Measurements from ENCODE around the gene TARS3. TPM values are rescaled to one million over a fixed set of nuclear protein-coding genes. Genes with fewer than 3 reads are reported as not detected.

Gene TARS3
- total and polyA plus RNA-seq, 11 donors, result 8.3 to 44.3 (median 32.5) TPM

DNA sequence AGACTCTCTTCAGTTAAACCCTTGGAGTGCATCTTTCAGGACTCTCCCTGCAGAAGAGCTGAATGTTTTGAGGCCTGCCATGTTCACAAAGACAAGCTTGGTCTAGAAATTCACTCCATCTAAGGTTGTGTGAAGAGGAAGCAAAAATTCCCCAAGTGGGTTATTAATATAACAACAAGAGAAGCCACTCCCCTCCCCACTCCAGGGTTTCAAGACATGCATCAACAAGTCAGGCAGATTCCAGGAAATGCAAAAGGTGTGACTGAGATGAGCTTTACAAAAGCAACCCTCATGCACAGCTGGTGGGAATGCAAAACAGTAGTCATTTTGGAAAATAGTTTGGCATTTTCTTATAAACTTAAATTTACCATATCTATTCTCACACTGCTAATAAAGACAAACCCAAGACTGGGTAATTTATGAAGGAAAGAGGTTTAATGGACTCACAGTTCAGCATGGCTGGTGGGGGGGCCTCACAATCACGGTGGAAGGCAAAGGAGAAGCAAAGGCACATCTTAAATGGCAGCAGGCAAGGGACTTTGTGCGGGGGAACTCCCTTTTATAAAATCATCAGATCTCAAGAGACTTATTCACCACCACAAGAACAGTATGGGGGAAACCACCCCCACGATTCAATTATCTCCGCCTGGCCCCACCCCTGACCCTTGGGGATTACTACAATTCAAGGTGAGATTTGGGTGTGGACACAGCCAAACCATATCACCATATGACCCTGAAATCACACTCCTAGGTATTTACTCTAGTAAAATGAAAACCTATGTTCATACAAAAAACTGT is 31.3 kb downstream of the TARS3 start:
- intact Hi-C loops (cut with DNase I), result no loop called here
- DNase-seq, result no peak
- H3K36me3 ChIP-seq, result peaks cover 0 to 87% (median 42%) of the 10 kb centered on the region in 9 donors
- H3K4me3 ChIP-seq, result no peak overlapping the region
- ATAC-seq, result no peak
- H3K27me3 ChIP-seq, result no peaks in the 10 kb centered on the region
- TF ChIP-seq, protein P1, sequence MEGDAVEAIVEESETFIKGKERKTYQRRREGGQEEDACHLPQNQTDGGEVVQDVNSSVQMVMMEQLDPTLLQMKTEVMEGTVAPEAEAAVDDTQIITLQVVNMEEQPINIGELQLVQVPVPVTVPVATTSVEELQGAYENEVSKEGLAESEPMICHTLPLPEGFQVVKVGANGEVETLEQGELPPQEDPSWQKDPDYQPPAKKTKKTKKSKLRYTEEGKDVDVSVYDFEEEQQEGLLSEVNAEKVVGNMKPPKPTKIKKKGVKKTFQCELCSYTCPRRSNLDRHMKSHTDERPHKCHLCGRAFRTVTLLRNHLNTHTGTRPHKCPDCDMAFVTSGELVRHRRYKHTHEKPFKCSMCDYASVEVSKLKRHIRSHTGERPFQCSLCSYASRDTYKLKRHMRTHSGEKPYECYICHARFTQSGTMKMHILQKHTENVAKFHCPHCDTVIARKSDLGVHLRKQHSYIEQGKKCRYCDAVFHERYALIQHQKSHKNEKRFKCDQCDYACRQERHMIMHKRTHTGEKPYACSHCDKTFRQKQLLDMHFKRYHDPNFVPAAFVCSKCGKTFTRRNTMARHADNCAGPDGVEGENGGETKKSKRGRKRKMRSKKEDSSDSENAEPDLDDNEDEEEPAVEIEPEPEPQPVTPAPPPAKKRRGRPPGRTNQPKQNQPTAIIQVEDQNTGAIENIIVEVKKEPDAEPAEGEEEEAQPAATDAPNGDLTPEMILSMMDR (IDR thresholded peaks at IDR 0.05), result no peak
- no peak for TF ChIP-seq POLR2A (IDR thresholded peaks at IDR 0.05)
- no peaks in the 10 kb centered on the region for H3K4me1 ChIP-seq
- WGBS, 4 donors, result 83 to 90% (median 90%) methylated on average over 4 of the region's 4 CpGs
- no peaks in the 10 kb centered on the region for H3K9me3 ChIP-seq
- H3K27ac ChIP-seq, result no peak overlapping the region

DNA sequence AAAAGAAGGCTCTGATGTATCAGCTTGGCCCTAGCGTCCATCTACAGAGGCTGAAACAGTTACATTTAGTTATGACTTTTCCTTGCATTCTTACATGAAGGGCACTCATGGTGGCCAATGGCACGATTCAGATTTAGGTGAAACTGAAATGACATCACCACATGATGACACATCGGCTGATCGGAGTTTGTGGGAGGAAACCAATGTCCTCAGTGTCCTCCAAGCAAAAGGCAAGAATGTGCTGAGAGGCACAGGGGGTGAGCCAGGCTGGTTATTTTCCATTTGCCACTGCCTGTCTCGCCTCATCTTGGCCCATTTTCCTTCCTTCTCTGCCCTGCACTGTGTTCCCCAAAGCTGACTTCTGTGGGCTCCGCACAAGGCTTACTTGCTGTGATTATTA is 34.4 kb downstream of the TARS3 start:
- 87 to 96% (median 90%) methylated on average over 6 of the region's 6 CpGs for WGBS, 4 donors
- no peak overlapping the region for H3K4me3 ChIP-seq
- H3K27me3 ChIP-seq, result no peaks in the 10 kb centered on the region
- peaks cover 0 to 81% (median 23%) of the 10 kb centered on the region in 9 donors for H3K36me3 ChIP-seq
- H3K27ac ChIP-seq, result no peak overlapping the region
- TF ChIP-seq, protein P1 (IDR thresholded peaks at IDR 0.05), result no peak
- TF ChIP-seq POLR2A (IDR thresholded peaks at IDR 0.05), result no peak
- no peaks in the 10 kb centered on the region for H3K9me3 ChIP-seq
- peaks cover 0 to 7% (median 0%) of the 10 kb centered on the region in 12 donors for H3K4me1 ChIP-seq
- intact Hi-C loops (cut with DNase I), result no loop called here
- peak in 1 of 4 donors; percentile 42 for ATAC-seq
- no peak for DNase-seq

DNA sequence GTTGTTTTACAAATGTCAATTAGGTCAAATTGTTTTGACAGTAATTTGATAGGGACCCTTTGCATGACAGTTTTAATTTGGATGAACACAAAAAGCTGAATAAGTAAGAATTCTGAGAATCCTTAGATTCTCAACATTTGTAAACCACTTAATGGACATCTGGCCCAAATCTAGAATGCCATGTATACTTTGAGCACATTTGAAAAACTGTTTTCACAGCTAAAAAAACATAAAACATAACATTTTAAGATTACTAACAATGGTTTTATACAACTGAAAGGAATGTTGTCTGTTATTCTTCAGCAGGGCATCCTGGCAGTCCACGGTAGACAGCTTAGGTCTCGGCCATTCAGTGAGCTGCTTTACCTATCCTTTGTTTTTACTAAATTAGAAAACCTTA is 37.6 kb downstream of the TARS3 start:
- intact Hi-C loops (cut with DNase I), result no loop called here
- ATAC-seq (no peak), DNase-seq (no peak)
- no peaks in the 10 kb centered on the region for H3K27me3 ChIP-seq
- no peak overlapping the region for H3K4me3 ChIP-seq
- H3K36me3 ChIP-seq, result peaks cover 0 to 82% (median 25%) of the 10 kb centered on the region in 9 donors
- H3K27ac ChIP-seq, result no peak overlapping the region
- WGBS, 4 donors, result 83 to 89% (median 88%) methylated on average over 2 of the region's 2 CpGs
- no peaks in the 10 kb centered on the region for H3K9me3 ChIP-seq
- TF ChIP-seq, protein P1 (IDR thresholded peaks at IDR 0.05), result no peak
- no peak for TF ChIP-seq POLR2A (IDR thresholded peaks at IDR 0.05)
- peaks cover 0 to 8% (median 0%) of the 10 kb centered on the region in 12 donors for H3K4me1 ChIP-seq

DNA sequence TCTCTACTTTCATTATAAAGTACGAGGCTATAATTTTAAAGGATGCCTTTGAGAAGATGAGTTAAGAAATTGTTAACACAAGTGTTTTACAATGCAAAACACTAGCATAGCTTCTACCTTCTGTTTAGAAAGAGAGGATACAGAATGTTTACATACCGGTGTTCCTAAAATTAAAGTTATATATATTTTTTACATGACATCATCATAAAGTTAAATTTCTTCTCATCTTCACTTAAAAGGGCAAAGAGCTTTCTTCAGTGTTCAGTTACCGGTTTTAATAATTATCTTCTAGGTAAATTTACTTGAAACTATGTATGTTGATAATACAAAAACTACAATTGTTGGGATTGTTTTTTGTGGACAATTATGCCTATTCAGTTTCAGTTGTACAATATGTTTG is 39.4 kb downstream of the TARS3 start:
- 79 to 87% (median 82%) methylated on average over 3 of the region's 3 CpGs for WGBS, 4 donors

More for the DNA sequence above, 39.4 kb downstream of the TARS3 start:
- H3K27me3 ChIP-seq, result no peaks in the 10 kb centered on the region
- intact Hi-C loops (cut with DNase I), result no loop called here
- H3K36me3 ChIP-seq, result peaks cover 0 to 81% (median 25%) of the 10 kb centered on the region in 9 donors
- H3K4me3 ChIP-seq, result no peak overlapping the region
- ATAC-seq (no peak), DNase-seq (no peak)
- peak overlapping the region in 3 of 12 donors; percentile 30 to 55 (median 47) for H3K27ac ChIP-seq
- peaks cover 0 to 8% (median 0%) of the 10 kb centered on the region in 12 donors for H3K4me1 ChIP-seq
- TF ChIP-seq POLR2A (IDR thresholded peaks at IDR 0.05), result no peak
- TF ChIP-seq, protein P1 (IDR thresholded peaks at IDR 0.05), result no peak
- no peaks in the 10 kb centered on the region for H3K9me3 ChIP-seq

Data from heart left ventricle (tissue), 16 donors.